Transverse colon (tissue), 4 donors: ENCODE measurements around the gene NQO2.

Experiments
- CTCF ChIP-seq, 5 experiments: fragments of 200-600 bp in 3 of 5; fragments of 450-650 bp in 2 of 5; sonication (generic) in 3 of 5; IDR thresholded peaks; 1 replicate in 2 of 5; 2 replicates in 3 of 5; pipeline ENCODE4 v1.5.1; 2016 to 2017; ENCODE audit warnings: antibody characterized with exemption in 5 of 5, inconsistent platforms in 3 of 5, mild to moderate bottlenecking in 2 of 5, moderate library complexity in 1 of 5
- EP300 ChIP-seq: sonication (generic); formaldehyde crosslinking; IDR thresholded peaks from one replicate; pipeline ENCODE4 v1.6.1; 2017; ENCODE audit warnings: antibody characterized with exemption, low read depth
- POLR2A ChIP-seq: fragments of 450-650 bp; IDR thresholded peaks from one replicate; pipeline ENCODE4 v1.6.1; 2016; ENCODE audit warnings: antibody characterized with exemption, mild to moderate bottlenecking, moderate library complexity
- POLR2AphosphoS5 ChIP-seq, 3 donors: sonication (generic); formaldehyde crosslinking; IDR thresholded peaks; one replicate each; pipeline ENCODE4 v1.6.1; 2016; ENCODE audit warnings: antibody characterized with exemption in 3 of 3

- TF ChIP-seq EP300: no peak
- no peak for TF ChIP-seq POLR2AphosphoS5 (IDR thresholded peaks at IDR 0.05)
- no peak for TF ChIP-seq CTCF (IDR thresholded peaks at IDR 0.05)
- TF ChIP-seq POLR2A: no peak
Observed at GRCh38 chr6:3001146-3001772, 1.6 kb downstream of the NQO2 start.
